H9 (cell line): ENCODE data around the gene VPS54. TPM values are rescaled to one million over a fixed set of nuclear protein-coding genes. Genes with fewer than 3 reads are reported as not detected.
A peak's percentile ranks its signal among the peaks of the same experiment; 100 is the strongest.

Experiments
- DNase-seq: peaks from one replicate; pipeline ENCODE4 v3.0.0-alpha.2; 2017
- H2AFZ ChIP-seq: one replicate; pipeline ENCODE4 v1.6.1; 2013; ENCODE audit warnings: mild to moderate bottlenecking, low read length, control low read depth, moderate library complexity
- H2AK5ac ChIP-seq: 2 replicates; pipeline ENCODE4 v1.6.1; 2013; ENCODE audit warnings: low read length, control low read depth, mixed read lengths; ENCODE audit not compliant: insufficient read length
- H2BK120ac ChIP-seq: one replicate; pipeline ENCODE4 v1.6.1; 2013; ENCODE audit warnings: low read depth, mild to moderate bottlenecking, low read length, control low read depth, inconsistent platforms; ENCODE audit not compliant: poor library complexity, severe bottlenecking
- H2BK12ac ChIP-seq: 2 replicates; pipeline ENCODE4 v1.6.1; 2013; ENCODE audit warnings: low read length, control low read depth, mixed read lengths, low read depth; ENCODE audit not compliant: insufficient read length
- H2BK15ac ChIP-seq: 2 replicates; pipeline ENCODE4 v1.6.1; 2013; ENCODE audit warnings: low read depth, low read length, control low read depth
- H2BK20ac ChIP-seq: one replicate; pipeline ENCODE4 v1.6.1; 2013; ENCODE audit warnings: low read depth, mild to moderate bottlenecking, low read length, control low read depth, inconsistent platforms; ENCODE audit not compliant: poor library complexity, severe bottlenecking
- H2BK5ac ChIP-seq: 2 replicates; pipeline ENCODE4 v1.6.1; 2013; ENCODE audit warnings: low read length, control low read depth, mixed read lengths; ENCODE audit not compliant: insufficient read length
- H3K14ac ChIP-seq: 2 replicates; pipeline ENCODE4 v1.6.1; 2013; ENCODE audit warnings: low read length, control low read depth; ENCODE audit not compliant: insufficient read depth
- H3K18ac ChIP-seq: 2 replicates; pipeline ENCODE4 v1.6.1; 2013; ENCODE audit warnings: low read depth, mild to moderate bottlenecking, mixed read lengths, low read length, control low read depth; ENCODE audit not compliant: insufficient read length
- H3K23ac ChIP-seq: 2 replicates; pipeline ENCODE4 v1.6.1; 2013; ENCODE audit warnings: low read length, control low read depth, mixed read lengths, low read depth; ENCODE audit not compliant: insufficient read length
- H3K23me2 ChIP-seq: 2 replicates; pipeline ENCODE4 v1.6.1; 2013; ENCODE audit warnings: low read depth, mild to moderate bottlenecking, mixed read lengths, low read length, control low read depth; ENCODE audit not compliant: insufficient read length, poor library complexity, severe bottlenecking
- H3K27ac ChIP-seq: 2 replicates; pipeline ENCODE4 v1.5.1; 2013; ENCODE audit warnings: low read length, control low read depth, mixed read lengths, low read depth; ENCODE audit not compliant: insufficient read length
- H3K27me3 ChIP-seq: 2 replicates; pipeline ENCODE4 v1.6.1; 2013; ENCODE audit warnings: low read length, control low read depth, inconsistent platforms; ENCODE audit not compliant: insufficient read depth
- H3K4ac ChIP-seq: 2 replicates; pipeline ENCODE4 v1.6.1; 2013; ENCODE audit warnings: low read depth, mild to moderate bottlenecking, control low read depth, inconsistent platforms, low read length, moderate library complexity
- H3K4me1 ChIP-seq: 2 replicates; pipeline ENCODE4 v1.6.1; 2013; ENCODE audit warnings: low read length, control low read depth, inconsistent platforms; ENCODE audit not compliant: insufficient read depth
- H3K4me2 ChIP-seq: 2 replicates; pipeline ENCODE4 v1.6.1; 2013; ENCODE audit warnings: low read length, control low read depth, mixed read lengths; ENCODE audit not compliant: insufficient read length, insufficient read depth
- H3K56ac ChIP-seq: 2 replicates; pipeline ENCODE4 v1.6.1; 2013; ENCODE audit warnings: low read depth, mild to moderate bottlenecking, mixed read lengths, low read length, control low read depth; ENCODE audit not compliant: insufficient read length
- H3K79me1 ChIP-seq: 2 replicates; pipeline ENCODE4 v1.6.1; 2013; ENCODE audit warnings: low read depth, mild to moderate bottlenecking, moderate library complexity, low read length, control low read depth, inconsistent platforms; ENCODE audit not compliant: insufficient read depth, poor library complexity, severe bottlenecking
- H3K79me2 ChIP-seq: 2 replicates; pipeline ENCODE4 v1.6.1; 2013; ENCODE audit warnings: low read length, control low read depth, inconsistent platforms; ENCODE audit not compliant: insufficient read depth
- H3K9ac ChIP-seq: 2 replicates; pipeline ENCODE4 v1.6.1; 2013; ENCODE audit warnings: low read length, control low read depth, mixed read lengths; ENCODE audit not compliant: insufficient read length; ENCODE audit errors: extremely low read depth
- H3K9me3 ChIP-seq: one replicate; pipeline ENCODE4 v1.6.1; 2013; ENCODE audit warnings: low read depth, low read length, inconsistent platforms; ENCODE audit not compliant: control insufficient read depth
- H3T11ph ChIP-seq: one replicate; pipeline ENCODE4 v1.6.1; 2013; ENCODE audit warnings: mild to moderate bottlenecking, low read length, control low read depth, inconsistent platforms
- H4K20me1 ChIP-seq: one replicate; pipeline ENCODE4 v1.6.1; 2013; ENCODE audit not compliant: control insufficient read depth, insufficient read length, insufficient read depth
- H4K5ac ChIP-seq: 2 replicates; pipeline ENCODE4 v1.6.1; 2013; ENCODE audit warnings: low read depth, mild to moderate bottlenecking, mixed read lengths, low read length, control low read depth; ENCODE audit not compliant: insufficient read length
- H4K8ac ChIP-seq: replicated peaks from 2 replicates; pipeline ENCODE4 v1.6.1; 2013; ENCODE audit warnings: low read length, control low read depth, mixed read lengths, low read depth; ENCODE audit not compliant: insufficient read length
- H4K91ac ChIP-seq: 2 replicates; pipeline ENCODE4 v1.6.1; 2013; ENCODE audit warnings: low read depth, mild to moderate bottlenecking, moderate library complexity, mixed read lengths, low read length, control low read depth; ENCODE audit not compliant: insufficient read length
- H3K27ac Mint-ChIP-seq, 3 experiments: 2 replicates in 2 of 3; 3 replicates in 1 of 3; pipeline ENCODE4 v1.8.0; 2020 to 2021; ENCODE audit warnings: mixed read lengths in 3 of 3, mild to moderate bottlenecking in 1 of 3, moderate library complexity in 1 of 3
- H3K27me3 Mint-ChIP-seq: 2 replicates; pipeline ENCODE4 v1.8.0; 2021; ENCODE audit warnings: low read depth, mild to moderate bottlenecking, moderate library complexity, mixed read lengths
- H3K36me3 Mint-ChIP-seq, 3 experiments: 2 replicates in 2 of 3; 3 replicates in 1 of 3; pipeline ENCODE4 v1.8.0; 2020 to 2021; ENCODE audit warnings: low read depth in 3 of 3, mixed read lengths in 3 of 3; ENCODE audit not compliant: insufficient read depth in 1 of 3
- H3K4me1 Mint-ChIP-seq, 2 experiments: 2 replicates each; pipeline ENCODE4 v1.8.0; 2020; ENCODE audit warnings: mixed read lengths in 2 of 2
- H3K4me3 Mint-ChIP-seq, 2 experiments: 2 replicates in 1 of 2; 3 replicates in 1 of 2; pipeline ENCODE4 v1.8.0; 2020 to 2021; ENCODE audit warnings: mild to moderate bottlenecking in 2 of 2, mixed read lengths in 2 of 2, moderate library complexity in 1 of 2
- H3K9me3 Mint-ChIP-seq, 2 experiments: 2 replicates in 1 of 2; 3 replicates in 1 of 2; pipeline ENCODE4 v1.8.0; 2020; ENCODE audit warnings: mild to moderate bottlenecking in 2 of 2, mixed read lengths in 2 of 2, moderate library complexity in 1 of 2
- WGBS: extraction: QIAGEN DNeasy Blood & Tissue Kit; methylation state at CpG from one replicate; pipeline ENCODE4 v1.1.7; 2013; ENCODE audit warnings: missing lambda C conversion rate, low lambda C conversion rate, mixed read lengths; ENCODE audit not compliant: insufficient read length; ENCODE audit errors: extremely low coverage; 5-methylcytosine and 5-hydroxymethylcytosine counted together
- total RNA-seq: library from RNA; stranded (reverse); gene quantifications from 2 replicates; pipeline ENCODE4 v1.2.1, GENCODE V29; 2021
- TF ChIP-seq, protein P1 (sequence below): fragments of 200-600 bp; sonication (generic); conservative IDR thresholded peaks from 3 replicates; pipeline ENCODE4 v1.8.0; 2021; ENCODE audit warnings: antibody characterized with exemption, mild to moderate bottlenecking

The VPS54 gene
- total RNA-seq, 1 experiment from 2014 or later: 13.4 TPM

- H3K23ac ChIP-seq: no peak overlapping the region
- no peak overlapping the region for H2BK5ac ChIP-seq
- no peaks in the 10 kb centered on the region for H4K20me1 ChIP-seq
- no peak overlapping the region for H3T11ph ChIP-seq
- H3K4me1 ChIP-seq: peaks cover 2% of the 10 kb centered on the region; the same call in 1 of the 2 replicates
- H3K4me2 ChIP-seq: no peak overlapping the region
- no peaks in the 10 kb centered on the region for H3K27me3 ChIP-seq
- no peak overlapping the region for H2BK15ac ChIP-seq
- no peak overlapping the region for H3K14ac ChIP-seq
- TF ChIP-seq, protein P1, sequence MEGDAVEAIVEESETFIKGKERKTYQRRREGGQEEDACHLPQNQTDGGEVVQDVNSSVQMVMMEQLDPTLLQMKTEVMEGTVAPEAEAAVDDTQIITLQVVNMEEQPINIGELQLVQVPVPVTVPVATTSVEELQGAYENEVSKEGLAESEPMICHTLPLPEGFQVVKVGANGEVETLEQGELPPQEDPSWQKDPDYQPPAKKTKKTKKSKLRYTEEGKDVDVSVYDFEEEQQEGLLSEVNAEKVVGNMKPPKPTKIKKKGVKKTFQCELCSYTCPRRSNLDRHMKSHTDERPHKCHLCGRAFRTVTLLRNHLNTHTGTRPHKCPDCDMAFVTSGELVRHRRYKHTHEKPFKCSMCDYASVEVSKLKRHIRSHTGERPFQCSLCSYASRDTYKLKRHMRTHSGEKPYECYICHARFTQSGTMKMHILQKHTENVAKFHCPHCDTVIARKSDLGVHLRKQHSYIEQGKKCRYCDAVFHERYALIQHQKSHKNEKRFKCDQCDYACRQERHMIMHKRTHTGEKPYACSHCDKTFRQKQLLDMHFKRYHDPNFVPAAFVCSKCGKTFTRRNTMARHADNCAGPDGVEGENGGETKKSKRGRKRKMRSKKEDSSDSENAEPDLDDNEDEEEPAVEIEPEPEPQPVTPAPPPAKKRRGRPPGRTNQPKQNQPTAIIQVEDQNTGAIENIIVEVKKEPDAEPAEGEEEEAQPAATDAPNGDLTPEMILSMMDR: no peak
- no peak overlapping the region for H3K4ac ChIP-seq
- H2AK5ac ChIP-seq: no peak overlapping the region
- H3K27me3 Mint-ChIP-seq: no peaks in the 10 kb centered on the region
- no peak overlapping the region for H3K27ac ChIP-seq
- peaks cover 12% of the 10 kb centered on the region; the same call in 1 of the 2 replicates for H3K79me2 ChIP-seq
- H3K9ac ChIP-seq: no peak overlapping the region
- H2BK120ac ChIP-seq: no peak overlapping the region
- H3K9me3 ChIP-seq: no peaks in the 10 kb centered on the region
- H4K91ac ChIP-seq: no peak overlapping the region
- no peak for DNase-seq
- peak overlapping the region in 2 of 3 experiments; percentile 65 to 72; a peak in 5 of 7 replicates for H3K27ac Mint-ChIP-seq
- H2BK12ac ChIP-seq: no peak overlapping the region
- H3K18ac ChIP-seq: no peak overlapping the region
- no peak overlapping the region for H2BK20ac ChIP-seq
- peaks cover 8% of the 10 kb centered on the region for H3K79me1 ChIP-seq
- peak overlapping the region in 1 of 2 experiments; percentile 49; a peak in 1 of 5 replicates for H3K4me3 Mint-ChIP-seq
- no peak overlapping the region for H2AFZ ChIP-seq
- no peak overlapping the region for H3K56ac ChIP-seq
- no peaks in the 10 kb centered on the region for H3K23me2 ChIP-seq
- H3K36me3 Mint-ChIP-seq: peaks cover 53 to 83% (median 80%) of the 10 kb centered on the region in 3 experiments
- H3K4me1 Mint-ChIP-seq: peaks cover 61 to 83% of the 10 kb centered on the region in 2 experiments
- H4K8ac ChIP-seq: no peak overlapping the region
- no peaks in the 10 kb centered on the region for H3K9me3 Mint-ChIP-seq
- WGBS: no CpG with 5 or more reads among the region's 2 CpGs
- H4K5ac ChIP-seq: no peak overlapping the region
These were observed 139.3 kb downstream of the VPS54 start for GRCh38 chr2:63879876-63880433.
